Ascending aorta (tissue), 2 donors: Measurements from ENCODE around the gene SHISA3. TPM values are rescaled to one million over a fixed set of nuclear protein-coding genes. Genes with fewer than 3 reads are reported as not detected.

ENCODE experiments used
- DNase-seq, 2 donors: peaks; one replicate each; pipeline ENCODE4 v3.0.0-alpha.2; 2019; ENCODE audit warnings: low spot score in 2 of 2
- H3K27ac ChIP-seq, 2 donors: fragments of 200-600 bp; sonication (generic); one replicate each; pipeline ENCODE4 v1.5.1; 2016 to 2017; ENCODE audit warnings: mild to moderate bottlenecking in 1 of 2
- H3K27me3 ChIP-seq: fragments of 200-600 bp; sonication (generic); one replicate; pipeline ENCODE4 v1.5.1; 2017
- H3K36me3 ChIP-seq, 2 donors: fragments of 200-600 bp; sonication (generic); one replicate each; pipeline ENCODE4 v1.5.1; 2016
- H3K4me1 ChIP-seq, 2 donors: fragments of 200-600 bp; sonication (generic); one replicate each; pipeline ENCODE4 v1.5.1; 2016 to 2017; ENCODE audit warnings: mild to moderate bottlenecking in 1 of 2
- H3K4me3 ChIP-seq, 2 donors: fragments of 200-600 bp; sonication (generic); one replicate each; pipeline ENCODE4 v1.5.1; 2016 to 2017; ENCODE audit warnings: mild to moderate bottlenecking in 1 of 2
- H3K9me3 ChIP-seq, 2 donors: fragments of 200-600 bp; sonication (generic); one replicate each; pipeline ENCODE4 v1.5.1; 2016
- CTCF ChIP-seq, 3 experiments: fragments of 200-600 bp in 2 of 3; fragments of 450-650 bp in 1 of 3; sonication (generic) in 2 of 3; IDR thresholded peaks; one replicate each; pipeline ENCODE4 v1.5.1; 2016 to 2019; ENCODE audit warnings: antibody characterized with exemption in 3 of 3, mild to moderate bottlenecking in 1 of 3, moderate library complexity in 1 of 3
- intact Hi-C: fragments of 100-400 bp; cut with DNase I; formaldehyde crosslinking; loops from one replicate; pipeline ENCODE4 v1.15.1; 2023
- total RNA-seq: library from RNA; depleted of rRNA; stranded (reverse); fragments of >200 nt; gene quantifications from one replicate; pipeline ENCODE4 v1.1.0, GENCODE V29; 2016

SHISA3 gene
- total RNA-seq, 1 donor from 2014 or later = 23.6 TPM

GRCh38 chr4:42425146-42426065, 28.1 kb downstream of the SHISA3 start:
- Histone ChIP-seq H3K27ac (no peak overlapping the region), H3K4me1 (no peaks in the 10 kb centered on the region), H3K9me3 (no peaks in the 10 kb centered on the region), H3K4me3 (no peak overlapping the region), H3K36me3 (peaks cover 0 to 3% of the 10 kb centered on the region in 2 donors), H3K27me3 (no peaks in the 10 kb centered on the region)
- TF ChIP-seq CTCF (IDR thresholded peaks at IDR 0.05) = no peak
- intact Hi-C loops = no loop called here
- DNase-seq = no peak

GRCh38 chr4:42428036-42428435, 30.7 kb downstream of the SHISA3 start:
- intact Hi-C loops = no loop called here
- no peak for TF ChIP-seq CTCF (IDR thresholded peaks at IDR 0.05)
- H3K4me1 ChIP-seq = no peaks in the 10 kb centered on the region
- no peaks in the 10 kb centered on the region for H3K27me3 ChIP-seq
- no peaks in the 10 kb centered on the region for H3K36me3 ChIP-seq
- DNase-seq = no peak
- H3K9me3 ChIP-seq = no peaks in the 10 kb centered on the region
- no peak overlapping the region for H3K4me3 ChIP-seq
- H3K27ac ChIP-seq = no peak overlapping the region

GRCh38 chr4:42436928-42437565, 39.8 kb downstream of the SHISA3 start:
- TF ChIP-seq CTCF (IDR thresholded peaks at IDR 0.05) = no peak
- intact Hi-C loops = no loop called here
- no peaks in the 10 kb centered on the region for H3K27me3 ChIP-seq

GRCh38 chr4:42440083-42440482, 42.8 kb downstream of the SHISA3 start:
- no peaks in the 10 kb centered on the region for H3K4me1 ChIP-seq
- no peak for TF ChIP-seq CTCF (IDR thresholded peaks at IDR 0.05)
- intact Hi-C loops = no loop called here
- H3K27me3 ChIP-seq = no peaks in the 10 kb centered on the region
- no peaks in the 10 kb centered on the region for H3K9me3 ChIP-seq
- H3K27ac ChIP-seq = no peak overlapping the region
- no peak for DNase-seq
- H3K36me3 ChIP-seq = peaks cover 0 to 3% of the 10 kb centered on the region in 2 donors
- H3K4me3 ChIP-seq = no peak overlapping the region

More at GRCh38 chr4:42436928-42437565, 39.8 kb downstream of the SHISA3 start:
- Histone ChIP-seq H3K4me1 (no peaks in the 10 kb centered on the region), H3K36me3 (peaks cover 0 to 3% of the 10 kb centered on the region in 2 donors), H3K4me3 (no peak overlapping the region), H3K27ac (no peak overlapping the region), H3K9me3 (no peaks in the 10 kb centered on the region)
- DNase-seq = no peak

DNA sequence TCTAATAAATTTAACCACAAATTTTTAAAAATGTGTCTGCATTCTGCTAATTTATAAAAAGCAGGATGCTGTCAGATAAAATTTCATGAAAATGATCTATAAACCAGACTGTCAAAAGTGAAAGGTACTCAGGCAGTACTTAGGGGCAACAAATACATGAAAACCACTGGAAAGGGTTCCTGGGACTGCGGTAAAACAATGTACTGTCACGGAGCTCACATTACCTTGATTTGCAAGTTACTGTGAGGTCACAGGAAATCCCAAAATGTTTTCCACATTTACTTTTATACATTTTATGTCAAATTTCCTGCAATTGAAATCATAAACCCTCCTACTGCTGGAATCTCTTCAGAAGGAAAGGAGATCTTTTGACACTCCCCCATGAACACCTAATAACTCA, 45.3 kb downstream of the SHISA3 start:
- no peak for TF ChIP-seq CTCF (IDR thresholded peaks at IDR 0.05)
- no peaks in the 10 kb centered on the region for H3K27me3 ChIP-seq
- intact Hi-C loops = no loop called here
- peaks cover 0 to 3% of the 10 kb centered on the region in 2 donors for H3K36me3 ChIP-seq
- H3K27ac ChIP-seq = no peak overlapping the region
- DNase-seq = no peak
- H3K9me3 ChIP-seq = no peaks in the 10 kb centered on the region
- no peak overlapping the region for H3K4me3 ChIP-seq
- H3K4me1 ChIP-seq = no peaks in the 10 kb centered on the region
